SK-N-SH treated with all-trans-retinoic acid at 6 μM for 48 hours (cell line): ENCODE data around the gene DSP.

Experiments
- ZNF8 ChIP-seq: fragments of 450-650 bp; formaldehyde crosslinking; IDR thresholded peaks from 2 replicates; pipeline ENCODE4 v1.5.0; 2020; ENCODE audit warnings: mild to moderate bottlenecking, moderate library complexity
- TF ChIP-seq, protein P1 (sequence below): fragments of 250-450 bp; sonication (Bioruptor Pico); IDR thresholded peaks from 2 replicates; pipeline ENCODE4 v1.8.0; 2020; ENCODE audit warnings: mild to moderate bottlenecking, moderate library complexity, borderline replicate concordance

DNA sequence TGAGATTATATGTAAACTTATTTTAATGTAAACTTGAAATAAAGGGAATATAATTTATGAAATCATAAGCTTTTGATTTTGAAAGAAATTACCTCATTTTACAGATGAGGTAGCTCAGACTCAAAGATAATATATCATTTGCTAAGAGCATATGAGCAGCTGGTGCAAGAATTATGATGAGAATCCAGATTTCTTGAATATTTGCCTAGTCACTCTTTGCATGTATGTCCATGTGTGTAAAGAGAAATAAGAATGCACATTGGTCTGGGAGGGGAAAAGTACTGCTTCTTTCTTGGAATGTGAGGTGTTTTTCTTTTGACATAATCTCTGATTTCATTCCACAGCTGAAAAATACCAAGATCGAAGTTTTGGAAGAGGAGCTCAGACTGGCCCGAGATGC lies 37.5 kb downstream of the DSP start:
- TF ChIP-seq, protein P1, sequence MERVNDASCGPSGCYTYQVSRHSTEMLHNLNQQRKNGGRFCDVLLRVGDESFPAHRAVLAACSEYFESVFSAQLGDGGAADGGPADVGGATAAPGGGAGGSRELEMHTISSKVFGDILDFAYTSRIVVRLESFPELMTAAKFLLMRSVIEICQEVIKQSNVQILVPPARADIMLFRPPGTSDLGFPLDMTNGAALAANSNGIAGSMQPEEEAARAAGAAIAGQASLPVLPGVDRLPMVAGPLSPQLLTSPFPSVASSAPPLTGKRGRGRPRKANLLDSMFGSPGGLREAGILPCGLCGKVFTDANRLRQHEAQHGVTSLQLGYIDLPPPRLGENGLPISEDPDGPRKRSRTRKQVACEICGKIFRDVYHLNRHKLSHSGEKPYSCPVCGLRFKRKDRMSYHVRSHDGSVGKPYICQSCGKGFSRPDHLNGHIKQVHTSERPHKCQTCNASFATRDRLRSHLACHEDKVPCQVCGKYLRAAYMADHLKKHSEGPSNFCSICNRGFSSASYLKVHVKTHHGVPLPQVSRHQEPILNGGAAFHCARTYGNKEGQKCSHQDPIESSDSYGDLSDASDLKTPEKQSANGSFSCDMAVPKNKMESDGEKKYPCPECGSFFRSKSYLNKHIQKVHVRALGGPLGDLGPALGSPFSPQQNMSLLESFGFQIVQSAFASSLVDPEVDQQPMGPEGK (CRISPR knock-in tag): no peak
- no peak for TF ChIP-seq ZNF8
